ENCODE results near the gene DDX5. TPM values are rescaled to one million over a fixed set of nuclear protein-coding genes. Genes with fewer than 3 reads are reported as not detected.

Gene DDX5
- 423 TPM for polyA plus RNA-seq (2012; ENCODE audit: missing spikeins)

GRCh38 chr17:64506201-64506575 lies at the start of gene DDX5:
DDX5 (minus strand) TSS chr17:64506289; CDS start chr17:64506119, 170 bp downstream.
- TF ChIP-seq TAF1 (IDR thresholded peaks at IDR 0.05; ENCODE audit: borderline replicate concordance, low read depth, low read length) (peak; percentile 99), POLR2A (IDR thresholded peaks at IDR 0.05; ENCODE audit: low read depth, low read length) (peak; percentile 99), POLR2AphosphoS5 (IDR thresholded peaks at IDR 0.05; ENCODE audit: low read depth, low read length) (peak; percentile 99)
- DNase-seq (ENCODE audit: insufficient read length) (peak; percentile 83), FAIRE-seq (no peak)

GRCh38 chr17:64555281-64555680 lies 49.2 kb upstream of the DDX5 start:
- no peak for FAIRE-seq
- no peak for TF ChIP-seq POLR2A (IDR thresholded peaks at IDR 0.05; ENCODE audit: low read depth, low read length)
- no peak for TF ChIP-seq POLR2AphosphoS5 (IDR thresholded peaks at IDR 0.05; ENCODE audit: low read depth, low read length)
- TF ChIP-seq TAF1 (IDR thresholded peaks at IDR 0.05; ENCODE audit: borderline replicate concordance, low read depth, low read length): no peak
- no peak for DNase-seq (ENCODE audit: insufficient read length)

- DNase-seq (ENCODE audit: insufficient read length): no peak
- no peak for TF ChIP-seq POLR2AphosphoS5 (IDR thresholded peaks at IDR 0.05; ENCODE audit: low read depth, low read length)
- no peak for TF ChIP-seq POLR2A (IDR thresholded peaks at IDR 0.05; ENCODE audit: low read depth, low read length)
- no peak for TF ChIP-seq TAF1 (IDR thresholded peaks at IDR 0.05; ENCODE audit: borderline replicate concordance, low read depth, low read length)
- FAIRE-seq: no peak
Observed at GRCh38 chr17:64554028-64554637, 48.0 kb upstream of the DDX5 start.

- TF ChIP-seq POLR2A (IDR thresholded peaks at IDR 0.05; ENCODE audit: low read depth, low read length): no peak
- DNase-seq (ENCODE audit: insufficient read length) (no peak), FAIRE-seq (no peak)
Observed at GRCh38 chr17:64551461-64551860, 45.4 kb upstream of the DDX5 start.

GRCh38 chr17:64547319-64547718 lies 41.2 kb upstream of the DDX5 start:
- FAIRE-seq (no peak), DNase-seq (ENCODE audit: insufficient read length) (no peak)
- TF ChIP-seq POLR2AphosphoS5 (IDR thresholded peaks at IDR 0.05; ENCODE audit: low read depth, low read length) (no peak), POLR2A (IDR thresholded peaks at IDR 0.05; ENCODE audit: low read depth, low read length) (no peak), TAF1 (IDR thresholded peaks at IDR 0.05; ENCODE audit: borderline replicate concordance, low read depth, low read length) (no peak)

GRCh38 chr17:64546716-64547115 lies 40.6 kb upstream of the DDX5 start:
- FAIRE-seq: no peak
- TF ChIP-seq TAF1 (IDR thresholded peaks at IDR 0.05; ENCODE audit: borderline replicate concordance, low read depth, low read length) (no peak), POLR2A (IDR thresholded peaks at IDR 0.05; ENCODE audit: low read depth, low read length) (no peak), POLR2AphosphoS5 (IDR thresholded peaks at IDR 0.05; ENCODE audit: low read depth, low read length) (no peak)
- DNase-seq (ENCODE audit: insufficient read length): no peak

- DNase-seq (ENCODE audit: insufficient read length): no peak
- TF ChIP-seq TAF1 (IDR thresholded peaks at IDR 0.05; ENCODE audit: borderline replicate concordance, low read depth, low read length) (no peak), POLR2A (IDR thresholded peaks at IDR 0.05; ENCODE audit: low read depth, low read length) (no peak)
- FAIRE-seq: no peak
Observed at GRCh38 chr17:64544742-64545141, 38.7 kb upstream of the DDX5 start.

GRCh38 chr17:64540118-64540776 lies 34.2 kb upstream of the DDX5 start:
- FAIRE-seq (no peak), DNase-seq (ENCODE audit: insufficient read length) (no peak)
- TF ChIP-seq TAF1 (IDR thresholded peaks at IDR 0.05; ENCODE audit: borderline replicate concordance, low read depth, low read length) (no peak), POLR2A (IDR thresholded peaks at IDR 0.05; ENCODE audit: low read depth, low read length) (no peak), POLR2AphosphoS5 (IDR thresholded peaks at IDR 0.05; ENCODE audit: low read depth, low read length) (no peak)

GRCh38 chr17:64538508-64539130 lies 32.5 kb upstream of the DDX5 start:
- DNase-seq (ENCODE audit: insufficient read length) (no peak), FAIRE-seq (no peak)
- TF ChIP-seq TAF1 (IDR thresholded peaks at IDR 0.05; ENCODE audit: borderline replicate concordance, low read depth, low read length): no peak
- TF ChIP-seq POLR2A (IDR thresholded peaks at IDR 0.05; ENCODE audit: low read depth, low read length): peak; percentile 38; the same call in 1 of the 2 replicates
- peak; percentile 43; the same call in 1 of the 2 replicates for TF ChIP-seq POLR2AphosphoS5 (IDR thresholded peaks at IDR 0.05; ENCODE audit: low read depth, low read length)

GRCh38 chr17:64537488-64537887 lies 31.4 kb upstream of the DDX5 start:
- DNase-seq (ENCODE audit: insufficient read length): no peak
- no peak for FAIRE-seq
- no peak for TF ChIP-seq TAF1 (IDR thresholded peaks at IDR 0.05; ENCODE audit: borderline replicate concordance, low read depth, low read length)
- no peak for TF ChIP-seq POLR2A (IDR thresholded peaks at IDR 0.05; ENCODE audit: low read depth, low read length)
- no peak for TF ChIP-seq POLR2AphosphoS5 (IDR thresholded peaks at IDR 0.05; ENCODE audit: low read depth, low read length)

GRCh38 chr17:64536913-64537312 lies 30.8 kb upstream of the DDX5 start:
- TF ChIP-seq POLR2AphosphoS5 (IDR thresholded peaks at IDR 0.05; ENCODE audit: low read depth, low read length) (no peak), POLR2A (IDR thresholded peaks at IDR 0.05; ENCODE audit: low read depth, low read length) (no peak), TAF1 (IDR thresholded peaks at IDR 0.05; ENCODE audit: borderline replicate concordance, low read depth, low read length) (no peak)
- DNase-seq (ENCODE audit: insufficient read length): no peak
- no peak for FAIRE-seq

- DNase-seq (ENCODE audit: insufficient read length) (no peak), FAIRE-seq (no peak)
- TF ChIP-seq POLR2A (IDR thresholded peaks at IDR 0.05; ENCODE audit: low read depth, low read length) (no peak), TAF1 (IDR thresholded peaks at IDR 0.05; ENCODE audit: borderline replicate concordance, low read depth, low read length) (no peak), POLR2AphosphoS5 (IDR thresholded peaks at IDR 0.05; ENCODE audit: low read depth, low read length) (no peak)
Observed at GRCh38 chr17:64535357-64535756, 29.3 kb upstream of the DDX5 start.
